HG02973 (cell line): ENCODE data around the gene ZNF77.
"Not testable (repeated sequence)": the region's sequence is repeated elsewhere in the genome, so short reads cannot be mapped to it uniquely, and the experiment has no call there.

Experiments used
- ATAC-seq: cut with Tn5 transposase; IDR thresholded peaks from one replicate; pipeline ENCODE4 v1.9.1; 2021; ENCODE audit warnings: moderate library complexity; ENCODE audit not compliant: unreplicated experiment

Gene ZNF77

GRCh38 chr19:2944775-2945574 is at the start of gene ZNF77:
Gene ZNF77, minus strand, starts transcription at chr19:2944971. Its CDS starts 131 bp downstream, at chr19:2944840.
- ATAC-seq: peak; percentile 86

GRCh38 chr19:2993579-2993978 is 48.8 kb upstream of the ZNF77 start:
- no peak for ATAC-seq

GRCh38 chr19:2992958-2993357 is 48.2 kb upstream of the ZNF77 start:
- no peak for ATAC-seq

GRCh38 chr19:2992333-2992732 is 47.6 kb upstream of the ZNF77 start:
- ATAC-seq: not testable (repeated sequence)

GRCh38 chr19:2989236-2989946 is 44.6 kb upstream of the ZNF77 start:
- ATAC-seq: no peak

GRCh38 chr19:2988568-2988967 is 43.8 kb upstream of the ZNF77 start:
- ATAC-seq: no peak

GRCh38 chr19:2987797-2988196 is 43.0 kb upstream of the ZNF77 start:
- ATAC-seq: no peak

GRCh38 chr19:2986951-2987524 is 42.3 kb upstream of the ZNF77 start:
- ATAC-seq: no peak

- ATAC-seq: no peak
Measured at GRCh38 chr19:2984215-2984528, 39.4 kb upstream of the ZNF77 start.

GRCh38 chr19:2983351-2984214 is 38.8 kb upstream of the ZNF77 start:
- no peak for ATAC-seq

- ATAC-seq: no peak
Measured at GRCh38 chr19:2982983-2983350, 38.2 kb upstream of the ZNF77 start.

GRCh38 chr19:2982561-2982960 is 37.8 kb upstream of the ZNF77 start:
- no peak for ATAC-seq

- ATAC-seq: no peak
Measured at GRCh38 chr19:2981898-2982297, 37.1 kb upstream of the ZNF77 start.

GRCh38 chr19:2978772-2979171 is 34.0 kb upstream of the ZNF77 start:
- no peak for ATAC-seq

GRCh38 chr19:2978166-2978767 is 33.5 kb upstream of the ZNF77 start:
- no peak for ATAC-seq

- no peak for ATAC-seq
Measured at GRCh38 chr19:2977746-2978138, 33.0 kb upstream of the ZNF77 start.

GRCh38 chr19:2977001-2977745 is 32.4 kb upstream of the ZNF77 start, which contains the start of gene TLE6:
Gene TLE6, plus strand, starts transcription at chr19:2977564. Its CDS starts 670 bp downstream, at chr19:2978234.
- ATAC-seq: peak; percentile 95

GRCh38 chr19:2976609-2977000 is 31.8 kb upstream of the ZNF77 start:
- no peak for ATAC-seq

- no peak for ATAC-seq
Measured at GRCh38 chr19:2974342-2975041, 29.7 kb upstream of the ZNF77 start.
